Immature natural killer cell (primary cell): ENCODE measurements around the gene PTHLH. TPM values are rescaled to one million over a fixed set of nuclear protein-coding genes. Genes with fewer than 3 reads are reported as not detected.

Experiments
- DNase-seq, 3 donors: peaks; one replicate each; pipeline ENCODE4 v3.0.0; 2022; ENCODE audit warnings: mixed read lengths in 1 of 3
- H3K27ac Mint-ChIP-seq, 6 donors: one replicate each; pipeline ENCODE4 v1.8.0; 2020; ENCODE audit warnings: mixed read lengths in 6 of 6, mild to moderate bottlenecking in 5 of 6, inconsistent platforms in 4 of 6, moderate library complexity in 3 of 6
- H3K27me3 Mint-ChIP-seq, 3 donors: one replicate each; pipeline ENCODE4 v1.8.0; 2020 to 2021; ENCODE audit warnings: low read depth in 3 of 3, mild to moderate bottlenecking in 3 of 3, mixed read lengths in 3 of 3, moderate library complexity in 3 of 3, inconsistent platforms in 1 of 3
- H3K36me3 Mint-ChIP-seq, 3 donors: one replicate each; pipeline ENCODE4 v1.8.0; 2020; ENCODE audit warnings: mixed read lengths in 3 of 3, inconsistent platforms in 2 of 3, mild to moderate bottlenecking in 2 of 3
- H3K4me1 Mint-ChIP-seq, 2 donors: one replicate each; pipeline ENCODE4 v1.8.0; 2020; ENCODE audit warnings: inconsistent platforms in 2 of 2, mild to moderate bottlenecking in 2 of 2, mixed read lengths in 2 of 2, moderate library complexity in 1 of 2
- H3K4me3 Mint-ChIP-seq, 5 donors: one replicate each; pipeline ENCODE4 v1.8.0; 2020; ENCODE audit warnings: mild to moderate bottlenecking in 5 of 5, mixed read lengths in 5 of 5, inconsistent platforms in 3 of 5, moderate library complexity in 3 of 5
- H3K9me3 Mint-ChIP-seq, 6 donors: one replicate each; pipeline ENCODE4 v1.8.0; 2020; ENCODE audit warnings: mild to moderate bottlenecking in 6 of 6, mixed read lengths in 6 of 6, inconsistent platforms in 4 of 6, moderate library complexity in 3 of 6
- polyA plus RNA-seq, 3 donors: library from polyadenylated mRNA; unstranded; fragments of 300-500 nt; fragmentation: Illumina TruSeq; gene quantifications; one replicate each; pipeline ENCODE4 v1.2.3, GENCODE V29; 2021

The PTHLH gene
- polyA plus RNA-seq, 3 donors from 2014 or later: not detected

- Mint-ChIP-seq H3K27me3 (peaks cover 0 to 2% (median 1%) of the 10 kb centered on the region in 3 donors), H3K9me3 (peaks cover 0 to 6% (median 3%) of the 10 kb centered on the region in 6 donors), H3K4me1 (no peaks in the 10 kb centered on the region), H3K27ac (no peak overlapping the region), H3K4me3 (no peak overlapping the region), H3K36me3 (no peaks in the 10 kb centered on the region)
- no peak for DNase-seq
Measured at GRCh38 chr12:27988594-27989233, 16.2 kb upstream of the PTHLH start.

GRCh38 chr12:27987331-27987730, 14.8 kb upstream of the PTHLH start:
- H3K27me3 Mint-ChIP-seq: peaks cover 0 to 2% (median 1%) of the 10 kb centered on the region in 3 donors

GRCh38 chr12:27984275-27984674, 11.7 kb upstream of the PTHLH start:
- Mint-ChIP-seq H3K27me3 (peaks cover 2 to 6% (median 4%) of the 10 kb centered on the region in 3 donors), H3K4me3 (no peak overlapping the region), H3K36me3 (no peaks in the 10 kb centered on the region), H3K27ac (no peak overlapping the region), H3K4me1 (no peaks in the 10 kb centered on the region), H3K9me3 (peaks cover 0 to 5% (median 0%) of the 10 kb centered on the region in 6 donors)
- DNase-seq: no peak

More at GRCh38 chr12:27987331-27987730, 14.8 kb upstream of the PTHLH start:
- no peak for DNase-seq
- no peaks in the 10 kb centered on the region for H3K4me1 Mint-ChIP-seq
- H3K36me3 Mint-ChIP-seq: no peaks in the 10 kb centered on the region
- peaks cover 0 to 6% (median 3%) of the 10 kb centered on the region in 6 donors for H3K9me3 Mint-ChIP-seq
- no peak overlapping the region for H3K27ac Mint-ChIP-seq
- no peak overlapping the region for H3K4me3 Mint-ChIP-seq

- Mint-ChIP-seq H3K36me3 (peaks cover 0 to 2% (median 0%) of the 10 kb centered on the region in 3 donors), H3K9me3 (peaks cover 0 to 5% (median 0%) of the 10 kb centered on the region in 6 donors), H3K4me1 (no peaks in the 10 kb centered on the region), H3K27ac (no peak overlapping the region), H3K4me3 (no peak overlapping the region), H3K27me3 (peaks cover 4 to 7% (median 6%) of the 10 kb centered on the region in 3 donors)
- no peak for DNase-seq
Measured at GRCh38 chr12:27982951-27983350, 10.4 kb upstream of the PTHLH start.

GRCh38 chr12:27982385-27982784, 9.9 kb upstream of the PTHLH start:
- Mint-ChIP-seq H3K4me3 (no peak overlapping the region), H3K27ac (no peak overlapping the region), H3K27me3 (peaks cover 4 to 8% (median 8%) of the 10 kb centered on the region in 3 donors), H3K36me3 (peaks cover 0 to 3% (median 0%) of the 10 kb centered on the region in 3 donors), H3K9me3 (peaks cover 0 to 5% (median 0%) of the 10 kb centered on the region in 6 donors), H3K4me1 (no peaks in the 10 kb centered on the region)
- no peak for DNase-seq

GRCh38 chr12:27981874-27982273, 9.3 kb upstream of the PTHLH start:
- no peak overlapping the region for H3K4me3 Mint-ChIP-seq

GRCh38 chr12:27979145-27979544, 6.6 kb upstream of the PTHLH start:
- Mint-ChIP-seq H3K9me3 (peaks cover 0 to 5% (median 0%) of the 10 kb centered on the region in 6 donors), H3K4me3 (no peak overlapping the region), H3K27me3 (peaks cover 10 to 19% (median 11%) of the 10 kb centered on the region in 3 donors), H3K36me3 (peaks cover 0 to 3% (median 0%) of the 10 kb centered on the region in 3 donors), H3K4me1 (no peaks in the 10 kb centered on the region), H3K27ac (no peak overlapping the region)
- DNase-seq: no peak

More at GRCh38 chr12:27981874-27982273, 9.3 kb upstream of the PTHLH start:
- Mint-ChIP-seq H3K36me3 (peaks cover 0 to 3% (median 0%) of the 10 kb centered on the region in 3 donors), H3K4me1 (no peaks in the 10 kb centered on the region), H3K27me3 (peaks cover 6 to 11% (median 8%) of the 10 kb centered on the region in 3 donors), H3K27ac (no peak overlapping the region), H3K9me3 (peaks cover 0 to 5% (median 0%) of the 10 kb centered on the region in 6 donors)
- no peak for DNase-seq

- Mint-ChIP-seq H3K4me1 (peaks cover 0 to 2% of the 10 kb centered on the region in 2 donors), H3K4me3 (no peak overlapping the region), H3K9me3 (peaks cover 0 to 8% (median 2%) of the 10 kb centered on the region in 6 donors), H3K27me3 (peaks cover 14 to 39% (median 27%) of the 10 kb centered on the region in 3 donors), H3K36me3 (peaks cover 0 to 6% (median 4%) of the 10 kb centered on the region in 3 donors), H3K27ac (no peak overlapping the region)
- no peak for DNase-seq
Measured at GRCh38 chr12:27975222-27976136, 2.9 kb upstream of the PTHLH start.

GRCh38 chr12:27974735-27975221, 2.2 kb upstream of the PTHLH start:
- no peak for DNase-seq
- Mint-ChIP-seq H3K36me3 (peaks cover 0 to 6% (median 4%) of the 10 kb centered on the region in 3 donors), H3K27ac (no peak overlapping the region), H3K27me3 (peaks cover 17 to 41% (median 31%) of the 10 kb centered on the region in 3 donors), H3K4me3 (no peak overlapping the region), H3K9me3 (peaks cover 0 to 8% (median 3%) of the 10 kb centered on the region in 6 donors), H3K4me1 (peaks cover 3% of the 10 kb centered on the region in 2 donors)

GRCh38 chr12:27973487-27973890, 956 bp upstream of the PTHLH start:
- no peak overlapping the region for H3K4me3 Mint-ChIP-seq
- H3K27me3 Mint-ChIP-seq: peaks cover 22 to 39% (median 32%) of the 10 kb centered on the region in 3 donors
- peaks cover 0 to 8% (median 3%) of the 10 kb centered on the region in 6 donors for H3K9me3 Mint-ChIP-seq
- H3K27ac Mint-ChIP-seq: no peak overlapping the region
- peaks cover 0 to 6% (median 4%) of the 10 kb centered on the region in 3 donors for H3K36me3 Mint-ChIP-seq
- peaks cover 7 to 9% of the 10 kb centered on the region in 2 donors for H3K4me1 Mint-ChIP-seq
- no peak for DNase-seq

- Mint-ChIP-seq H3K36me3 (peaks cover 0 to 4% (median 3%) of the 10 kb centered on the region in 3 donors), H3K27ac (no peak overlapping the region), H3K27me3 (peaks cover 25 to 41% (median 38%) of the 10 kb centered on the region in 3 donors), H3K9me3 (peaks cover 0 to 8% (median 3%) of the 10 kb centered on the region in 6 donors), H3K4me1 (peaks cover 7 to 9% of the 10 kb centered on the region in 2 donors), H3K4me3 (peak overlapping the region in 1 of 5 donors; percentile 32)
- DNase-seq: no peak
Measured at GRCh38 chr12:27971606-27972005, 927 bp downstream of the PTHLH start.

GRCh38 chr12:27971121-27971489, 1.4 kb downstream of the PTHLH start:
- H3K9me3 Mint-ChIP-seq: peaks cover 0 to 8% (median 3%) of the 10 kb centered on the region in 6 donors
- peaks cover 7 to 9% of the 10 kb centered on the region in 2 donors for H3K4me1 Mint-ChIP-seq
- H3K27ac Mint-ChIP-seq: no peak overlapping the region
- DNase-seq: no peak
- H3K4me3 Mint-ChIP-seq: peak overlapping the region in 3 of 5 donors; percentile 17 to 54 (median 46)
- peaks cover 24 to 41% (median 33%) of the 10 kb centered on the region in 3 donors for H3K27me3 Mint-ChIP-seq
- peaks cover 0 to 4% (median 3%) of the 10 kb centered on the region in 3 donors for H3K36me3 Mint-ChIP-seq

- H3K4me3 Mint-ChIP-seq: peak overlapping the region in 3 of 5 donors; percentile 17 to 54 (median 46)
Measured at GRCh38 chr12:27970401-27971120, 2.0 kb downstream of the PTHLH start.

More at GRCh38 chr12:27970401-27971120, 2.0 kb downstream of the PTHLH start:
- Mint-ChIP-seq H3K36me3 (peaks cover 0 to 4% (median 3%) of the 10 kb centered on the region in 3 donors), H3K27ac (no peak overlapping the region), H3K4me1 (peaks cover 7 to 9% of the 10 kb centered on the region in 2 donors), H3K27me3 (peaks cover 22 to 41% (median 32%) of the 10 kb centered on the region in 3 donors), H3K9me3 (peaks cover 0 to 11% (median 3%) of the 10 kb centered on the region in 6 donors)
- DNase-seq: no peak
